ENCODE results near the gene ATXN1. TPM values are rescaled to one million over a fixed set of nuclear protein-coding genes. Genes with fewer than 3 reads are reported as not detected.

ATXN1 gene
- total and polyA plus RNA-seq, 2 of the 8 experiments (the other 6 are each of a cell fraction or from before 2014, with no cell fraction given), result 1.6 to 4.0 TPM

GRCh38 chr6:16688984-16689636, 72.2 kb downstream of the ATXN1 start:
- no peak overlapping the region for H3K27ac ChIP-seq (ENCODE audit: low read depth, low read length)
- no peak overlapping the region for H3K4me2 ChIP-seq (ENCODE audit: insufficient read depth in 1 of 2, low read depth in 2 of 2, low read length in 2 of 2)
- no peak overlapping the region for H2BK120ac ChIP-seq (replicated peaks; ENCODE audit: low read depth, low read length)
- no peaks in the 10 kb centered on the region for H3K36me3 ChIP-seq (ENCODE audit: control insufficient read depth in 2 of 4, insufficient read depth in 4 of 4, low read length in 3 of 4)
- no peak overlapping the region for H4K91ac ChIP-seq (replicated peaks; ENCODE audit: insufficient read length, low read length)
- TF ChIP-seq NANOG (IDR thresholded peaks at IDR 0.05; ENCODE audit: insufficient read depth, low read depth, low read length, poor library complexity, severe bottlenecking), result no peak
- TF ChIP-seq EP300 (IDR thresholded peaks at IDR 0.05; ENCODE audit: borderline replicate concordance in 1 of 2, low read depth in 2 of 2, low read length in 2 of 2), result no peak
- no peaks in the 10 kb centered on the region for H3K79me1 ChIP-seq (ENCODE audit: low read depth, low read length)
- CTCF ChIA-PET (ENCODE audit: partially characterized antibody), result no interaction called here
- H2BK15ac ChIP-seq (ENCODE audit: low read length), result no peak overlapping the region
- no peak overlapping the region for H2AFZ ChIP-seq (ENCODE audit: low read length)
- H3K27me3 ChIP-seq (replicated peaks in 1 of 4; ENCODE audit: control insufficient read depth in 3 of 4, extremely low read depth in 1 of 4, insufficient read depth in 3 of 4, low read length in 3 of 4), result no peaks in the 10 kb centered on the region
- H4K20me1 ChIP-seq (replicated peaks in 1 of 2; ENCODE audit: control insufficient read depth in 1 of 2, insufficient read depth in 2 of 2, low read length in 2 of 2), result no peaks in the 10 kb centered on the region
- H3K56ac ChIP-seq (replicated peaks; ENCODE audit: insufficient read length, low read depth, low read length), result no peak overlapping the region
- H3K4me3 ChIP-seq (ENCODE audit: extremely low read depth in 1 of 4, insufficient read depth in 2 of 4, low read depth in 3 of 4, low read length in 4 of 4), result no peak overlapping the region
- 0 out of 4 replicates have a peak, but pooled peaks cover 0 to 3% of the 10 kb centered on the region in 2 experiments for H3K79me2 ChIP-seq (ENCODE audit: control insufficient read depth in 1 of 2, insufficient read depth in 2 of 2, low read length in 2 of 2)
- H2AK5ac ChIP-seq (ENCODE audit: low read depth, low read length), result no peak overlapping the region
- FAIRE-seq (no peak), DNase-seq (ENCODE audit: low read depth in 1 of 2, low spot score in 2 of 2) (no peak)
- 92% methylated on average over 4 of the region's 4 CpGs; no CpG with 5 or more reads in 1 of the 2 experiments for WGBS, 2 experiments (ENCODE audit: extremely low coverage in 1 of 2, insufficient coverage in 1 of 2, insufficient read length in 1 of 2, insufficient replicate concordance in 2 of 2, low coverage in 1 of 2, low lambda C conversion rate in 2 of 2, missing lambda C conversion rate in 1 of 2)
- H3K18ac ChIP-seq (ENCODE audit: extremely low read depth, low read length), result no peak overlapping the region
- no peak overlapping the region for H2BK12ac ChIP-seq (ENCODE audit: low read depth, low read length)
- H2BK20ac ChIP-seq (ENCODE audit: low read length), result no peak overlapping the region
- H3K23ac ChIP-seq (ENCODE audit: insufficient read length), result no peak overlapping the region
- no peak overlapping the region for H4K5ac ChIP-seq (ENCODE audit: insufficient read length, low read depth, low read length)
- no peak overlapping the region for H3K9ac ChIP-seq (replicated peaks in 1 of 4; ENCODE audit: extremely low read depth in 1 of 4, low read depth in 3 of 4, low read length in 3 of 4)
- POLR2A ChIA-PET (ENCODE audit: partially characterized antibody), result no interaction called here
- H3K23me2 ChIP-seq (ENCODE audit: low read depth, low read length), result peaks cover 1% of the 10 kb centered on the region; the same call in 1 of the 2 replicates
- H3K9me3 ChIP-seq (ENCODE audit: insufficient read depth in 2 of 2, low read depth in 1 of 2, low read length in 1 of 2), result no peaks in the 10 kb centered on the region
- H4K8ac ChIP-seq (ENCODE audit: extremely low read depth, insufficient read depth, low read length), result no peak overlapping the region
- no peak overlapping the region for H3K14ac ChIP-seq (ENCODE audit: insufficient read length)
- H2BK5ac ChIP-seq (ENCODE audit: low read depth, low read length), result no peak overlapping the region
- H3K4me1 ChIP-seq (replicated peaks in 1 of 4; ENCODE audit: control insufficient read depth in 3 of 4, insufficient read depth in 4 of 4, low read length in 3 of 4), result peaks cover 0 to 6% (median 0%) of the 10 kb centered on the region in 4 experiments; a peak in 1 of 7 replicates
- H3K4ac ChIP-seq (replicated peaks; ENCODE audit: insufficient read length, low read depth, low read length), result no peak overlapping the region
